Right atrium auricular region (tissue), 2 donors: Measurements from ENCODE around the gene TASOR2. TPM values are rescaled to one million over a fixed set of nuclear protein-coding genes. Genes with fewer than 3 reads are reported as not detected.

Experiments used
- DNase-seq: peaks from one replicate; pipeline ENCODE4 v3.0.0-alpha.2; 2019; ENCODE audit warnings: low spot score
- H3K27ac ChIP-seq, 2 donors: fragments of 200-600 bp; sonication (generic); 1 replicate in 1 of 2; 2 replicates in 1 of 2; pipeline ENCODE4 v1.5.1; 2016 to 2019
- H3K27me3 ChIP-seq, 2 donors: fragments of 200-600 bp; sonication (generic); one replicate each; pipeline versions ENCODE4 v1.5.1 to v1.6.0; 2017 to 2019
- H3K36me3 ChIP-seq: fragments of 200-600 bp; sonication (generic); one replicate; pipeline ENCODE4 v1.5.1; 2016
- H3K4me1 ChIP-seq, 2 donors: fragments of 200-600 bp; sonication (generic); one replicate each; pipeline versions ENCODE4 v1.5.1 to v1.6.0; 2017 to 2019
- H3K4me3 ChIP-seq, 2 donors: fragments of 200-600 bp; sonication (generic); 1 replicate in 1 of 2; 2 replicates in 1 of 2; pipeline ENCODE4 v1.5.1; 2017 to 2019; ENCODE audit warnings: mild to moderate bottlenecking in 1 of 2, moderate library complexity in 1 of 2
- H3K9me3 ChIP-seq, 2 donors: fragments of 200-600 bp; sonication (generic); one replicate each; pipeline ENCODE4 v1.5.1; 2019
- total RNA-seq, 2 donors: library from RNA; depleted of rRNA; stranded (reverse); fragments of >200 nt; gene quantifications; one replicate each; pipeline ENCODE4 v1.1.0, GENCODE V29; 2016
- TF ChIP-seq, protein P1 (sequence below), 2 donors: fragments of 200-600 bp; sonication (generic); IDR thresholded peaks; one replicate each; pipeline ENCODE4 v1.5.1; 2019; ENCODE audit warnings: antibody characterized with exemption in 2 of 2

Gene TASOR2
- total RNA-seq, 2 donors from 2014 or later: 41.7 to 47.3 TPM

DNA sequence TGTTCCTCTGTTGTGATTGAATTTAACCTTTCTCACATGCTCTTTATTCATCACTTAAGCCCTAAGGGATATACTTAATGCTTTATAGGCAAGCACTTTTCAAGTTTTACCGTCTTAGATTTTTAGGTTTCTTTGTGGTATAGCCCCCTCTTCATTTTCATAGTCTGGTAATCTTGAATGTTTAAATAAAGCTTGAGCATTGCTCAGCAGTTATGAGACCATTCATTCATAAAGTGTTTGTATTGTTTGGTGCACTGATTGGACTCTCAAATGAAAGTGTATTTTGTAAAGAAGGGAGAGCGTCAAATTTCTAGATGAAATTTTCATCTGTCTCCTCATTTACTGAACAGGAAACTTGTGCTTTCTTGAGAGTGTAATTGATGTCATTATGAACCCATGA lies 25.2 kb downstream of the TASOR2 start:
- H3K36me3 ChIP-seq: no peaks in the 10 kb centered on the region
- H3K4me1 ChIP-seq: peaks cover 0 to 5% of the 10 kb centered on the region in 2 donors
- no peaks in the 10 kb centered on the region for H3K27me3 ChIP-seq
- H3K4me3 ChIP-seq: no peak overlapping the region
- H3K27ac ChIP-seq: no peak overlapping the region
- H3K9me3 ChIP-seq: no peaks in the 10 kb centered on the region
- TF ChIP-seq, protein P1, sequence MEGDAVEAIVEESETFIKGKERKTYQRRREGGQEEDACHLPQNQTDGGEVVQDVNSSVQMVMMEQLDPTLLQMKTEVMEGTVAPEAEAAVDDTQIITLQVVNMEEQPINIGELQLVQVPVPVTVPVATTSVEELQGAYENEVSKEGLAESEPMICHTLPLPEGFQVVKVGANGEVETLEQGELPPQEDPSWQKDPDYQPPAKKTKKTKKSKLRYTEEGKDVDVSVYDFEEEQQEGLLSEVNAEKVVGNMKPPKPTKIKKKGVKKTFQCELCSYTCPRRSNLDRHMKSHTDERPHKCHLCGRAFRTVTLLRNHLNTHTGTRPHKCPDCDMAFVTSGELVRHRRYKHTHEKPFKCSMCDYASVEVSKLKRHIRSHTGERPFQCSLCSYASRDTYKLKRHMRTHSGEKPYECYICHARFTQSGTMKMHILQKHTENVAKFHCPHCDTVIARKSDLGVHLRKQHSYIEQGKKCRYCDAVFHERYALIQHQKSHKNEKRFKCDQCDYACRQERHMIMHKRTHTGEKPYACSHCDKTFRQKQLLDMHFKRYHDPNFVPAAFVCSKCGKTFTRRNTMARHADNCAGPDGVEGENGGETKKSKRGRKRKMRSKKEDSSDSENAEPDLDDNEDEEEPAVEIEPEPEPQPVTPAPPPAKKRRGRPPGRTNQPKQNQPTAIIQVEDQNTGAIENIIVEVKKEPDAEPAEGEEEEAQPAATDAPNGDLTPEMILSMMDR (IDR thresholded peaks at IDR 0.05): no peak
- no peak for DNase-seq

DNA sequence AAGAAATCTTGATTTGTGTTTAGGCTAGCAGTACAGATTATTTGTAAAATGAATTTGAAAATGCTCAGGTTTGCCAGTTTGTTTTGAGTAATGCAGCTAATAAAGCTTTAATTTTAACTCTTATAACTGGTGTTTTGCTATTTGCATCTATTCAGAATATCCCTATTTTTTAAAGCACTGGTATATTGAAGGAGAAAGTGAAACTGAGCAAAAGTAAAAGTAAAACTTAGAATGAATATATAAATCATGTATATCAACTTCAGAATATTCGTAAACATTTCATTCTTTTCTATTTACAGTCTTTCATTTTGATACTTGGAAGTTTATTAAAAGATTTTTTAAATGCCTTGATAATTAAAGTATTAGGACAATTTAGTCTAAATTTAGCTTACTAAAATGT lies 26.2 kb downstream of the TASOR2 start:
- Histone ChIP-seq H3K27ac (no peak overlapping the region), H3K4me1 (peaks cover 0 to 5% of the 10 kb centered on the region in 2 donors), H3K4me3 (no peak overlapping the region)

DNA sequence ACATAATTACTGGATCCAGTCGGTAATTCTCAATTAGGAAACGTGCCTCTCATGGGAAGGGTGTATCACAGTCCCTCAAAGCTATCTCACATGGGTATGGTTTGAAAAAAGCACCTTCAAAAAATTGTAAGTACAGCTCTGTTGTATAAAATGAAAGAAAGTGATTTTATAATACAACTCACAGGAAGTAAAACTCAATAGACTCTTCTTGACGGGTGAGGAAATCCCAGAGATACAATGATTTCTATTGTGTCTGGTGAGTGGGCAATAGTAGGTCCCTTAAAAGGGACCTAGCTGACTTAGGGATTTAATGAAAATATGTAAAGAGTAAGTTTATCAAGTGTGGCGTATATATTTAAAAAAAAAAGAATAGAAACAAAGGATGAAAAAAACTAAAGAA lies 27.0 kb downstream of the TASOR2 start:
- peaks cover 0 to 5% of the 10 kb centered on the region in 2 donors for H3K4me1 ChIP-seq
- TF ChIP-seq, protein P1 (IDR thresholded peaks at IDR 0.05): no peak
- no peak overlapping the region for H3K27ac ChIP-seq
- no peaks in the 10 kb centered on the region for H3K36me3 ChIP-seq
- no peaks in the 10 kb centered on the region for H3K9me3 ChIP-seq
- peak overlapping the region in 1 of 2 donors; percentile 12 for H3K4me3 ChIP-seq
- no peaks in the 10 kb centered on the region for H3K27me3 ChIP-seq
- no peak for DNase-seq

More for the DNA sequence above, 26.2 kb downstream of the TASOR2 start:
- no peaks in the 10 kb centered on the region for H3K9me3 ChIP-seq
- DNase-seq: no peak
- no peaks in the 10 kb centered on the region for H3K36me3 ChIP-seq
- TF ChIP-seq, protein P1 (IDR thresholded peaks at IDR 0.05): no peak
- no peaks in the 10 kb centered on the region for H3K27me3 ChIP-seq

DNA sequence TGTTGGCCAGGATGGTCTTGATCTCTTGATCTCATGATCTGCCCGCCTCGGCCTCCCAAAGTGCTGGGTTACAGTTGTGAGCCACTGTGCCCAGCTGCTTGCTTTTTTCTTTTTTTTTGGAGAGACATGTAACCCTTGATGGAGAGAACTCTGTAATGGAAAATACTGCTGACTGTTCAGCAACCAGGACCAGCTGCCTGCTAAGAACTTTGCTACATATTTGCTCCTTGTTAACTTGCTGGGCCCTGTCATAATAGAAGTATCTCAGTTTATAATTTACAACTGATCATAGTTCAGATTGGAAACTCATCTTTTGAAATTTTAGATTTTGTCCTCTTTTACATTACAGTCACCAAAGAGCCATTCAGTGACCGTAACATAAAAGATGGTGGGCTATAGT lies 34.9 kb downstream of the TASOR2 start:
- Histone ChIP-seq H3K4me1 (no peaks in the 10 kb centered on the region), H3K9me3 (no peaks in the 10 kb centered on the region), H3K36me3 (peaks cover 9% of the 10 kb centered on the region), H3K27me3 (no peaks in the 10 kb centered on the region), H3K4me3 (no peak overlapping the region), H3K27ac (no peak overlapping the region)
- DNase-seq: no peak
- TF ChIP-seq, protein P1 (IDR thresholded peaks at IDR 0.05): no peak

DNA sequence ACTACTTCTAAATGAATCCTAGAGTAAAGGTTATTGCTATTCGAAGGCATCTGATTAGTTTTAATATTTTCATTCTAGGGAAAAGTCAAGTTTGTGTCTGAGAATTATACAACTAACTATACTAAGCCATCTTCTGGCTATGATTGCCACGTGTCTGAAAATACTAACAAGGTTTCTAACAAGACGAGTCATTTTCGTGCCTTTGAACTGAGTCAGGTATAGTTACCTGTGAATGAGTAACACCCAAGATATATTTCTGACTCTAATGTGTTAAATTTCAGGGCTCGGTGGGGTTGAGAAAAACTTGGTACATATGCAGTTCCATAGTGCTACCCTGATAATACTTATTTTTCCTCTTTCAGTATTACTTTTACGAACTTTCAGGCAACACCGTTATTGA lies 35.5 kb downstream of the TASOR2 start:
- peaks cover 9% of the 10 kb centered on the region for H3K36me3 ChIP-seq
- TF ChIP-seq, protein P1 (IDR thresholded peaks at IDR 0.05): no peak
- no peaks in the 10 kb centered on the region for H3K9me3 ChIP-seq
- no peak for DNase-seq
- H3K27me3 ChIP-seq: no peaks in the 10 kb centered on the region
- no peak overlapping the region for H3K4me3 ChIP-seq
- no peaks in the 10 kb centered on the region for H3K4me1 ChIP-seq
- H3K27ac ChIP-seq: no peak overlapping the region

DNA sequence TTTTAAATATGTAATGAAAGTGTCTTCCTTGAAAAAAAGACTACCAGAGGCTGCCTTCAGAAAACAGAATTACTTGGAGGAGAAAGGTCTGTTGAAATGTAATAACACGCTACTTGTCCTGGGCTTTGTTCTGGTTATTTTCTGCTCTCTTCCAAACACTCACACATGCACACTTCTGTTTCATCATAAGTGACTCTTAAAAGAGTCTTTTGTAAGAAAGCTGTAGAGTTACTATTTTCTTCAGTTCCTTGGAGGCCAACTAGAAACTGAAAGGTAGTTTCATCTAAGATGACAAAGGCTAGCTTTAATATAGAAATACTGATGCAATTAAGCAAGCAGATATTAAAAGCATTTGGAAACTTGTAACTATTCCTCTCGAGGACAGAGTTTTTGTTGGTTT lies 39.1 kb downstream of the TASOR2 start:
- no peaks in the 10 kb centered on the region for H3K27me3 ChIP-seq
- H3K4me3 ChIP-seq: no peak overlapping the region
- no peaks in the 10 kb centered on the region for H3K4me1 ChIP-seq
- TF ChIP-seq, protein P1 (IDR thresholded peaks at IDR 0.05): no peak
- peaks cover 26% of the 10 kb centered on the region for H3K36me3 ChIP-seq
- H3K9me3 ChIP-seq: no peaks in the 10 kb centered on the region
- no peak overlapping the region for H3K27ac ChIP-seq
- DNase-seq: no peak
